Calu3 (cell line): ENCODE results near the gene SLBP. TPM values are rescaled to one million over a fixed set of nuclear protein-coding genes. Genes with fewer than 3 reads are reported as not detected.

Source experiments
- BruUV-seq: library from RNA; stranded (reverse); fragments of 400-500 nt; replicated peaks from 2 replicates; lab custom pipeline; 2021; lab: Mats Ljungman, UMichigan
- CTCF ChIA-PET: fragments of 300-600 bp; sonication (Branson Sonifier 250); formaldehyde crosslinking; loops from one replicate; lab custom pipeline; 2022; ENCODE audit warnings: antibody characterized with exemption; lab: Charles Lee
- DNase-seq: peaks from one replicate; pipeline ENCODE4 v3.0.0; 2022
- H3K27ac Mint-ChIP-seq: one replicate; pipeline ENCODE4 v1.8.0; 2022; ENCODE audit warnings: mixed read lengths; ENCODE audit not compliant: unreplicated experiment
- H3K27me3 Mint-ChIP-seq: one replicate; pipeline ENCODE4 v1.8.0; 2022; ENCODE audit warnings: mixed read lengths; ENCODE audit not compliant: unreplicated experiment
- H3K36me3 Mint-ChIP-seq: one replicate; pipeline ENCODE4 v1.8.0; 2022; ENCODE audit warnings: mild to moderate bottlenecking, moderate library complexity, mixed read lengths; ENCODE audit not compliant: insufficient read depth, unreplicated experiment
- H3K4me1 Mint-ChIP-seq: one replicate; pipeline ENCODE4 v1.8.0; 2022; ENCODE audit warnings: mild to moderate bottlenecking, low read depth, mixed read lengths; ENCODE audit not compliant: unreplicated experiment
- H3K4me3 Mint-ChIP-seq: one replicate; pipeline ENCODE4 v1.8.0; 2022; ENCODE audit warnings: mild to moderate bottlenecking, low read depth, moderate library complexity, mixed read lengths; ENCODE audit not compliant: unreplicated experiment
- H3K9me3 Mint-ChIP-seq: one replicate; pipeline ENCODE4 v1.8.0; 2022; ENCODE audit warnings: low read depth, mixed read lengths; ENCODE audit not compliant: unreplicated experiment
- intact Hi-C: fragments of 100-400 bp; cut with micrococcal nuclease; formaldehyde crosslinking; loops from one replicate; pipeline ENCODE4 v1.10.0; 2022; ENCODE audit not compliant: unreplicated experiment
- total RNA-seq: library from RNA; stranded (reverse); gene quantifications from 2 replicates; pipeline ENCODE4 v1.2.3, GENCODE V29; 2022
- TF ChIP-seq, protein P1 (sequence below): fragments of 200-600 bp; IDR thresholded peaks from one replicate; pipeline ENCODE4 v1.8.0; 2022; ENCODE audit warnings: antibody characterized with exemption; ENCODE audit not compliant: unreplicated experiment

The SLBP gene
- total RNA-seq, 1 experiment from 2014 or later: 46.1 TPM

- H3K4me3 Mint-ChIP-seq: no peak overlapping the region
- H3K27me3 Mint-ChIP-seq: no peaks in the 10 kb centered on the region
- H3K9me3 Mint-ChIP-seq: no peaks in the 10 kb centered on the region
- BruUV-seq: no TSS peak
- CTCF ChIA-PET: interaction anchor here (0.6 kb wide), 1 partner anchor 21 kb away, joined by 4 read pairs; no protein-coding TSS in a partner anchor
- no peak for DNase-seq
- TF ChIP-seq, protein P1, sequence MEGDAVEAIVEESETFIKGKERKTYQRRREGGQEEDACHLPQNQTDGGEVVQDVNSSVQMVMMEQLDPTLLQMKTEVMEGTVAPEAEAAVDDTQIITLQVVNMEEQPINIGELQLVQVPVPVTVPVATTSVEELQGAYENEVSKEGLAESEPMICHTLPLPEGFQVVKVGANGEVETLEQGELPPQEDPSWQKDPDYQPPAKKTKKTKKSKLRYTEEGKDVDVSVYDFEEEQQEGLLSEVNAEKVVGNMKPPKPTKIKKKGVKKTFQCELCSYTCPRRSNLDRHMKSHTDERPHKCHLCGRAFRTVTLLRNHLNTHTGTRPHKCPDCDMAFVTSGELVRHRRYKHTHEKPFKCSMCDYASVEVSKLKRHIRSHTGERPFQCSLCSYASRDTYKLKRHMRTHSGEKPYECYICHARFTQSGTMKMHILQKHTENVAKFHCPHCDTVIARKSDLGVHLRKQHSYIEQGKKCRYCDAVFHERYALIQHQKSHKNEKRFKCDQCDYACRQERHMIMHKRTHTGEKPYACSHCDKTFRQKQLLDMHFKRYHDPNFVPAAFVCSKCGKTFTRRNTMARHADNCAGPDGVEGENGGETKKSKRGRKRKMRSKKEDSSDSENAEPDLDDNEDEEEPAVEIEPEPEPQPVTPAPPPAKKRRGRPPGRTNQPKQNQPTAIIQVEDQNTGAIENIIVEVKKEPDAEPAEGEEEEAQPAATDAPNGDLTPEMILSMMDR: no peak
- no peaks in the 10 kb centered on the region for H3K36me3 Mint-ChIP-seq
- no peak overlapping the region for H3K27ac Mint-ChIP-seq
- no peaks in the 10 kb centered on the region for H3K4me1 Mint-ChIP-seq
- intact Hi-C loops: no loop called here
Observed at GRCh38 chr4:1664141-1664540, 48.0 kb downstream of the SLBP start.

GRCh38 chr4:1663549-1663948 is 48.6 kb downstream of the SLBP start:
- no peaks in the 10 kb centered on the region for H3K9me3 Mint-ChIP-seq
- H3K27me3 Mint-ChIP-seq: no peaks in the 10 kb centered on the region
- H3K36me3 Mint-ChIP-seq: no peaks in the 10 kb centered on the region
- CTCF ChIA-PET: interaction anchor here (0.6 kb wide), 1 partner anchor 21 kb away, joined by 4 read pairs; no protein-coding TSS in a partner anchor
- no peak overlapping the region for H3K4me3 Mint-ChIP-seq
- no peak for DNase-seq
- no TSS peak for BruUV-seq
- H3K4me1 Mint-ChIP-seq: no peaks in the 10 kb centered on the region
- TF ChIP-seq, protein P1: no peak
- H3K27ac Mint-ChIP-seq: no peak overlapping the region
- intact Hi-C loops: no loop called here

DNA sequence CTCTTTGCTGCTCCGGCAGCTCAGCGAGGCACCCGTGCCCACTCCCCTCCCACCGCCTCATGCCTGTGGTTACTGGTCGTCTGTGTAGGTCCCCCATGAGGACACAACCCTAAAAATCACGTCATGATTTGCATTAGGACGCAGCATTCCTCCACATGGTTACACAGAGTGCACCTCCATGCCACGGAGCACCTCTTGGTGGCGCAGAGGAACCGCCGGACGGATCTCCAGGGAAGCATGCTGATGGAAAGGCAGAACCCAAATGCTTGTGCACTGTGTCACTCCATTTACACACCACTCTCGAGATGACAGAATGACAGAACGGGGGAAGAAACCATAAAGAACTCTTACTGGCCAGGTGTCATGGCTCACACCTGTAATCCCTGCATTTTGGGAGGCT is 50.4 kb downstream of the SLBP start:
- H3K36me3 Mint-ChIP-seq: no peaks in the 10 kb centered on the region
- intact Hi-C loops: no loop called here
- DNase-seq: no peak
- H3K27ac Mint-ChIP-seq: no peak overlapping the region
- H3K4me3 Mint-ChIP-seq: no peak overlapping the region
- CTCF ChIA-PET: no interaction called here
- no peaks in the 10 kb centered on the region for H3K9me3 Mint-ChIP-seq
- TF ChIP-seq, protein P1: no peak
- BruUV-seq: no TSS peak
- H3K4me1 Mint-ChIP-seq: no peaks in the 10 kb centered on the region
- no peaks in the 10 kb centered on the region for H3K27me3 Mint-ChIP-seq

DNA sequence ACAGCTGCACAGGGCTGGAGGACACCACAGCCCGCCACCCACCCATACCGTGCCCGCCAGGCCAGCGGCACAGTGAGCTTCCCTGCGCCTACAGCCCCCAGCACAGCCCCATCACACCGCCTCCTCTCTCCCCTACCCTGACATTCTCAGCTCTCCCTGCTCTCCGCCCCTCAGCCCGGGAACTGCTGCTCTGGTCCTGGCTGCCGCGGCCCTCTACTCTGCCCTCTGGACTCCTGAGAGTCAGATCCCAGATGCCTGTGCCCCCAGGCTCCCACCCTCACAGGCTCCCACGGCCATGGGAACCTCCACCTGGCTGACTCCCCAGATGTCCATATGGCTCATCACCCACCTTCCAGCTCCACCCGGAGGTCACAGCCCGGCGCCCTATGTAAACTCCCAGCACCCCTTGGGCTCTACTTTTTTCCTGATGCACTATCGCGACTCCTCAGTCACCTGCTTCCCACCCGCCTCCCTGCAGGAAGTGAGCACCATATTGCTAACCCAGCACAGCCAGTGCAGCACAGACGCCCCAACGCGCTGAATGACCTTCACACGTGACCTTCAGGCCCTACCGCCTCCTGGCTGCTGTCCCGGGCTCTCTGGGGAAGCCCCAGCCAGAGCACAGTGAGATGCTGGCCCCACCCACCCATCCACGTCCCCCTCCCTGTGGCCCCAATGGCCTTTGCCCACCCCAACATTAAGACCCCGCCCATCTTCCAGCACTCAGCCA is 51.0 kb downstream of the SLBP start:
- no peaks in the 10 kb centered on the region for H3K27me3 Mint-ChIP-seq
- no peak for DNase-seq
- BruUV-seq: no TSS peak
- H3K4me1 Mint-ChIP-seq: no peaks in the 10 kb centered on the region
- no peaks in the 10 kb centered on the region for H3K36me3 Mint-ChIP-seq
- intact Hi-C loops: no loop called here
- H3K27ac Mint-ChIP-seq: no peak overlapping the region
- H3K9me3 Mint-ChIP-seq: no peaks in the 10 kb centered on the region
- no peak overlapping the region for H3K4me3 Mint-ChIP-seq
- CTCF ChIA-PET: interaction anchor here (0.7 kb wide), 1 partner anchor 8 kb away, joined by 3 read pairs; no protein-coding TSS in a partner anchor
- TF ChIP-seq, protein P1: no peak
